ENCODE results near the gene PANK1. TPM values are rescaled to one million over a fixed set of nuclear protein-coding genes. Genes with fewer than 3 reads are reported as not detected.

PANK1 gene
- total and polyA plus RNA-seq, 2 of the 8 experiments (the other 6 are each of a cell fraction or from before 2014, with no cell fraction given): 18.5 to 40.4 TPM

DNA sequence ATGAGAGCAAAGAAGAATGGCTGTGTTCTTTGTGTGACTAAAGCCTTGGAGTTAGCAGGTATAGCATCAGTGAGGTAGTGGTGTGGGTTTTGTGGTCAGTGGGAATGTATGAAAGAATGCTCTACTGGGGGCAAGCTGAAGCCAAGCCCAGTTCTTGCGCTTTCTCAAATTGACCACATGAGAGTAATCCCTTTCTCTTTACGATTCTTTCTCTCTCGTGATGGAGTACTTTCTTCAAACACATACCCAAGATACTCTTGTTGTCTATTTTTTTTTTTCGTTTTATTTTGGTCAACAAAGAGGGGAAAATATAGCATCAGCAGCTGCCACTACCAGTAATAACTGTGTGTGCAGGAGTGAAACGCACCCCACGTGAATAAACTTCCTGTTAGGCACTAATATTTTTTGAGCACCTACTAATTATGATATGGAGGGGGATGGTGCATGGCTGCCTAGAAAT is 8.4 kb upstream of the PANK1 start:
- Histone ChIP-seq H4K91ac (replicated peaks; ENCODE audit: insufficient read length, low read length) (no peak overlapping the region), H3K23ac (ENCODE audit: insufficient read length) (no peak overlapping the region), H4K8ac (ENCODE audit: extremely low read depth, insufficient read depth, low read length) (no peak overlapping the region), H3K56ac (replicated peaks; ENCODE audit: insufficient read length, low read depth, low read length) (no peak overlapping the region), H2BK120ac (replicated peaks; ENCODE audit: low read depth, low read length) (no peak overlapping the region), H3K36me3 (ENCODE audit: control insufficient read depth in 2 of 4, insufficient read depth in 4 of 4, low read length in 3 of 4) (peaks cover 0 to 6% (median 2%) of the 10 kb centered on the region in 4 experiments; a peak in 2 of 8 replicates), H3K4ac (replicated peaks; ENCODE audit: insufficient read length, low read depth, low read length) (no peak overlapping the region), H2BK15ac (ENCODE audit: low read length) (no peak overlapping the region), H3K79me1 (ENCODE audit: low read depth, low read length) (no peaks in the 10 kb centered on the region), H3K18ac (ENCODE audit: extremely low read depth, low read length) (no peak overlapping the region), H2BK12ac (ENCODE audit: low read depth, low read length) (no peak overlapping the region), H3K27me3 (replicated peaks in 1 of 4; ENCODE audit: control insufficient read depth in 3 of 4, extremely low read depth in 1 of 4, insufficient read depth in 3 of 4, low read length in 3 of 4) (no peaks in the 10 kb centered on the region), H3K4me3 (ENCODE audit: extremely low read depth in 1 of 4, insufficient read depth in 2 of 4, low read depth in 3 of 4, low read length in 4 of 4) (no peak overlapping the region), H2BK5ac (ENCODE audit: low read depth, low read length) (no peak overlapping the region), H3K23me2 (ENCODE audit: low read depth, low read length) (no peaks in the 10 kb centered on the region), H2AFZ (ENCODE audit: low read length) (no peak overlapping the region), H4K20me1 (replicated peaks in 1 of 2; ENCODE audit: control insufficient read depth in 1 of 2, insufficient read depth in 2 of 2, low read length in 2 of 2) (no peaks in the 10 kb centered on the region), H3K9ac (replicated peaks in 1 of 4; ENCODE audit: extremely low read depth in 1 of 4, low read depth in 3 of 4, low read length in 3 of 4) (no peak overlapping the region), H4K5ac (ENCODE audit: insufficient read length, low read depth, low read length) (no peak overlapping the region), H3K27ac (ENCODE audit: low read depth, low read length) (no peak overlapping the region), H3K14ac (ENCODE audit: insufficient read length) (no peak overlapping the region), H3K4me1 (replicated peaks in 1 of 4; ENCODE audit: control insufficient read depth in 3 of 4, insufficient read depth in 4 of 4, low read length in 3 of 4) (no peaks in the 10 kb centered on the region; a peak in 3 of 7 replicates), H2AK5ac (ENCODE audit: low read depth, low read length) (no peak overlapping the region), H3K4me2 (ENCODE audit: insufficient read depth in 1 of 2, low read depth in 2 of 2, low read length in 2 of 2) (no peak overlapping the region), H2BK20ac (ENCODE audit: low read length) (no peak overlapping the region), H3K79me2 (ENCODE audit: control insufficient read depth in 1 of 2, insufficient read depth in 2 of 2, low read length in 2 of 2) (no peaks in the 10 kb centered on the region), H3K9me3 (ENCODE audit: insufficient read depth in 2 of 2, low read depth in 1 of 2, low read length in 1 of 2) (peaks cover 13 to 20% of the 10 kb centered on the region in 2 experiments; a peak in 1 of 4 replicates)
- CTCF ChIA-PET (ENCODE audit: partially characterized antibody): interaction anchor here (0.6 to 1.0 kb wide), 2 partner anchors 12 to 36 kb away, joined by 3 to 4 read pairs; no protein-coding TSS in a partner anchor
- POLR2A ChIA-PET (ENCODE audit: partially characterized antibody): interaction anchor here (0.8 to 7.3 kb wide), 2 partner anchors 9 to 12 kb away, joined by 3 to 50 read pairs; partner anchors contain the start of gene PANK1
- TF ChIP-seq SRF (IDR thresholded peaks at IDR 0.05; ENCODE audit: low read depth, low read length) (no peak), TAF7 (optimal IDR thresholded peaks at IDR 0.05; ENCODE audit: borderline replicate concordance, low read depth, low read length) (no peak)
- FAIRE-seq (no peak), DNase-seq (ENCODE audit: low read depth in 1 of 2, low spot score in 2 of 2) (no peak)
- 85% methylated on average over 6 of the region's 6 CpGs; no CpG with 5 or more reads in 1 of the 2 experiments for WGBS, 2 experiments (ENCODE audit: extremely low coverage in 1 of 2, insufficient coverage in 1 of 2, insufficient read length in 1 of 2, insufficient replicate concordance in 2 of 2, low coverage in 1 of 2, low lambda C conversion rate in 2 of 2, missing lambda C conversion rate in 1 of 2)

Measured in H1 (cell line).